Dermis microvascular lymphatic vessel endothelial cell (primary cell): ENCODE measurements around the gene KRT32. TPM values are rescaled to one million over a fixed set of nuclear protein-coding genes. Genes with fewer than 3 reads are reported as not detected.
"Not testable (repeated sequence)": the region's sequence is repeated elsewhere in the genome, so short reads cannot be mapped to it uniquely, and the experiment has no call there.

ENCODE experiments used
- DNase-seq, 2 donors: peaks; one replicate each; pipeline versions ENCODE4 v3.0.0 to v3.0.0-alpha.2; 2010; ENCODE audit warnings: low read depth in 2 of 2
- total RNA-seq: library from RNA; depleted of rRNA; stranded (reverse); fragments of >200 nt; gene quantifications from 2 replicates; pipeline ENCODE4 v1.2.1, GENCODE V29; 2014

KRT32 gene
- total RNA-seq, 1 donor from 2014 or later, result not detected

DNA sequence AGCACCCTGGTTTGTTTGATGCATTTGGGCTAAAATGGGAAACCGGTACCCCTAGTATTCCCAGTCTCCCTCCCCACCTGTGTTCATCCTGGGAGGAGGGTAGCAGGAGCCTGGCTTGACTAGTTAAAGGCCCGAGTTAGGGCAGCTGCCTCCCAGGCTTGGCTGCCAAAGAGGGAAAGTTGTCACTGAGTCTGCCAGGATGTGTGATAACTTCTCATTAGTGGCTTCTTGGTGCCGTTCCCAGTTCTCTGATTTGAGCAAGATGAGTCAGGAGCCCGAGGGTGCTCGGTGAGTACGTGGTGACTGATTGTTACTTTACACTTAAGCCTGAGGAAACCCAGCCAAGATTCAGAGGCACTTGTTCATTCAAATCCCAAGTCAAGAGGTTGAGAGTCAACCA is 2.5 kb downstream of the KRT32 start:
- DNase-seq, result peak in 1 of 2 donors; percentile 37

- DNase-seq, result no peak
Measured at GRCh38 chr17:41464173-41464572, 3.0 kb downstream of the KRT32 start.

- DNase-seq, result no peak
Measured at GRCh38 chr17:41463746-41464145, 3.4 kb downstream of the KRT32 start.

DNA sequence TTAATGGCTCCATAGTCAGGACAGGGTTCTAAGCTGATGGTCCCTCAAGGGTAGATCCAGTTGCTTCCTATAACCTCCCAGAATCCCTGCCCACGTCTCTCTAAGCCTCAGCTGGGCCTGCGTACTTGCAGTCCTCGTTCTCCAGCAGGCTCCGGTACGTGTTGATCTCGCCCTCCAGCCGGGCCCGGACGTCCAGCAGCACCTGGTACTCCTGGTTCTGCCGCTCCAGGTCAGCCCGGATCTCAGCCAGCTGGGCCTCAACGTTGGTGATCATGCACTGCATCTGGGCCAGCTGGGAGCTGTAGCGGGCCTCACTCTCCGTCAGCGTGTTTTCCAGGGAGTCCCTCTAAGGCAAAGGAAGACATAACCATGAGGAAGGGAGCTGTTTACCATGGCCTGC is 4.5 kb downstream of the KRT32 start:
- no peak for DNase-seq

DNA sequence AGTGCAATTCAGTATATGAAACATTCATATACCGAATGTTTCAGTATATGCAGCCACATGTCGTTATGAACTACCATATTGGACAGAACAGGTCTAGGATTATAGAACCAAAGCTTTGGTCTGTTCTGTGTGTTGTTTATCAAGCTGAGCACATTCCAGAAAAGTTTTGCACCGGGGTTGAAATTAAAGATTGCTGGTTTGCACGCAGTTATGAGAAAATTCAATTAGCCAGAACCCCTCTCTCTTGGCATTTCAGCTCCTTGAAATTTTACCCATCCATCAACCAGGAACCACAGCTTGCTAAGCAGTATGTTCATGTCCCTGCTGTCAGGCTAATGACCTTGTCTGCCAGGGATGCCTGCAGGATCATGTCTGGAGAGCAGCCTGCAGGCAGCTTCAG is 9.5 kb downstream of the KRT32 start:
- no peak for DNase-seq

DNA sequence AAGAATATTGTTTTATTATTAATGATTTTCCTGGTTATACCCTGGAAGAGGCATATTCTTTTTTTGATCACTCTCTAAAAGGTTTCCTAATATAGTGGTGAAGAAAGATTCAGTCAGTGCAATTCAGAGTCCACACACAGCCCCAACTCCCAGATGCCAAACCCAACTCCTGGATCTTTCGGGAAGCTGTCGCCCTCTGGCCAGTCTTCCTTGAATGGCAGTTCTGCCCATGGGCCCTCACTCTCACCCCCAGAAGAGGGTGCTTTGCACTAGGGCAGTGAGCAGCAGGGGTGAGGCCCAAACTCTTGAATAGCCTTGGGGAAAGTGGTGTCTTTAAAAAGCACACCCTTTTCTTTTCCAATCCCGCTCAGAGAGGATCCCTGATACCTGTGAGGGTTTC is 11.0 kb downstream of the KRT32 start:
- no peak for DNase-seq

GRCh38 chr17:41455236-41455635 is 11.9 kb downstream of the KRT32 start:
- DNase-seq, result no peak

DNA sequence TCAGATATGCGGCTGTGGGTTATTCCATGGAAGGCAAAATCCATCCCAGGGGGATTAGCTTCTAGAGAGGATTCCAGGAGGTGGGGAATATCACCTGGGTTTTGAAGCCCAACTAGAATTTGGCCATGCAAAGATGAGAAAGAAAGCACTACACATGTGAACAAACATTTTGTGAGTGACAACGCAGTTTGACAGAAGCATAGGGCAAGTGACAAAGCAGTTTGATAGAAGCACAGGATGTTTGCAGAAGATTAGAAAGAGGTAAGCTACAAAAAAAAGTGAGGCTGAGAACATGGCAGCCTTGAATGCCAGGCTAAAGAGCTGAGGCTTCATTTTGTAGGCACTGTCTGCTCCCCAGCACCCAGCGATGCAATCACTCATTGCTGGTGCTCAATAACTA is 14.1 kb downstream of the KRT32 start:
- no peak for DNase-seq

- no peak for DNase-seq
Measured at GRCh38 chr17:41452281-41452680, 14.9 kb downstream of the KRT32 start.

DNA sequence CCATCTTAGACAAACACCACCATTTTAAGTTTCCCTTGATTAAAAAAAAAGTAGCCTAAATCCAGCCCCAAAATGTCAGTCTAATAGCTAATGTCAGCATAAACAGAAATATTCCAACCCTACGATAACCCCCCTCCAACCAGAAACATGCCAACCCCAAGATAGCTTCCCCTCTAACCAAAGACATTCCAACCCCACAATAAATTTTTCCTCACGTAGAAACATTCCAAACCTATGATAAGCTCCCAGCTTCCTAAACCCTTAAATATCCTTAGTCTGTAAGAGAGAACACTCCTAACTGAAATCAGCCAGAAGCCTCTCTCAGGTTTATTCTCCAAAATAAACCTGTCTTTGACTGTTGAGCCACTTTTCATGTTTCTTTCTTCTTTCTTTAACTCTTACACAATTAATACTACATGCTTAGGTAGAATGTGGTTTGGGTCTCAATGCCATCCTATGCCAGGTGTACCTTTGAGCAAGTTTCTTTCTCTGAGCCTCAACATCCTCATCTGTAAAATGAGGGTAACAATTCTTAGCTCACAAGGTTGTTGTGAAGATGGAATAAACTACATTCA is 15.9 kb downstream of the KRT32 start:
- DNase-seq, result no peak

GRCh38 chr17:41449008-41449407 is 18.2 kb downstream of the KRT32 start:
- DNase-seq, result no peak

- no peak for DNase-seq
Measured at GRCh38 chr17:41448506-41448905, 18.7 kb downstream of the KRT32 start.

GRCh38 chr17:41446806-41447205 is 20.4 kb downstream of the KRT32 start:
- no peak for DNase-seq

DNA sequence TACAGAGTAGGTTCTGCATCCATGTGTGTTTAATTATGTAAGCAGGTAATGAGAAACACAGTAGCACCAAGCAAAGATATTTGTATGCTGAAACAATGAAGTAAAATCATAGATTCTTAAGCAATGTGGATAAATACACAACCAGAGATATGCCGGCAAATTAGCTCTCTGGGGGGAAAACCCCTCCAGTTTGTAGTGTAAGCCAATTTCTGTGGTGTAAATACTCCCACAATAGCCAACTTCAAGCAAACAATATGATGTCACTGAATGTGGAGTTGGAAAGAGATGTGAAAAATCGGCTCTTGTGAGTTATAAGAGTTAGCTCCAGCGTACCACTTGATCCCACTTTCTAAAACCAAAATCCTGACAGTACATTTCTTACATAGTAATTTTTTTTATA is 22.5 kb downstream of the KRT32 start:
- no peak for DNase-seq

DNA sequence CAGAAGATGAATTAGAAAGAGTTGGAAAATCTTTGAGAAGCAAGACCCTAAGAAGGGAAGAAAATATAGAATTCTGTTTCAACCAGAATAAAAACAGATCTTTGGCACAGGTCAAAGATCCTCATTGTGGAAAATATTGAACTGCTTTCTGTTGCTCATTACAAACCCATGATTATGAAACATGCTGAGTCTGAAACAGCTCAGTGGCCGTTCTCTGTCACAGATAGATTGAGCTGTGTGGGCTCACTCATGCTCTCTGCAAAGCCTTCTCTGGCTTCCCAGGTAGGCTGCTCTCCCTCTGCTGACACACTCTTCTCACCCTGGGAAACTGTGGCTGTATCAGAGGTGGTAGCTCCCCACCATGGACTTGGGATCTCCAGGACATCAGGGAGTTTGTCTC is 23.0 kb downstream of the KRT32 start:
- no peak for DNase-seq

GRCh38 chr17:41442739-41443138 is 24.4 kb downstream of the KRT32 start:
- no peak for DNase-seq

DNA sequence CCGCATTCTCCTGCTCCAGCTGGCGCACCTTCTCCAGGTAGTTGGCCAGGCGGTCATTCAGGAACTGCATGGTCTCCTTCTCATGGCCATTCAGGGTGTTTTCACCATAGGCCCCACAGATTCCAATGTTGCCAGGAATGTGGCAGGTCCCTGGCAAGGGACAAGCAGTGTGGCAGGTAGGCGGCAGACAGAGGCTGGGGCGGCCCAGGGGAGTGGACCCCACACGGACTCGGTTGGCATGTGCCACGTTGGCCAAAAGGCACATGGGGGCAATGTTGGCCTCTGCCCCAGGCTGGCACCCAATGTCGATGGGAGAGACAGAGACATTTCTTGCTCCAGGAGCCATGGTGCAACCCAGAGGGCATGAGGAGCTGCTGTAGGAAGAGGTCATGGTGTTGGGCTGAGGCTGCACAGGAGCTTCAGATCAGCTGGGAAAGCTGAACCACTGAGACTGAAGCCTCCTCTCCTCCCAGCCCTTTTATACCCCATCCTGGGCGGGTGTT is 26.6 kb downstream of the KRT32 start, which contains the start of gene KRT38:
KRT38 (minus strand) TSS at position 453 of the 503 bp plus-strand sequence; CDS start at position 391, 62 bp downstream.
- DNase-seq, result no peak

DNA sequence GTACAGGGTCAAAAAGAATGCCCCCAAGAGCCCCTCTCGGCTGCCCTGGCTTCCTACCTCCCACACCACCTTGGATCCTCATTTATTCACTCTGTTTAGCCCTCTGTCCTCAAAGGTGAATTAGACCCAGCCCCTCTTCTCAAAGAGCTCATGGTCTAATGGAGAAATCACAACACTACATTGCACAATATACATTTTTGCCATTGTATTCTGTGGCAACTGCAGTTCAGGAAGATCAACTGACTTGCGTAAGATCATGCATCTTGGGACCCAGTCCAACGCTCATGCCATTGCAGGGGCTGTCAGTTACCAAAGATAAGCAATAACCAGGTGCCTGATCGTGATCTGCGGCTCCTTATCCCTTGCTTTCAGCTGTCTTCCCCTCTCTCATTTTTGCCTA is 27.8 kb downstream of the KRT32 start:
- no peak for DNase-seq

DNA sequence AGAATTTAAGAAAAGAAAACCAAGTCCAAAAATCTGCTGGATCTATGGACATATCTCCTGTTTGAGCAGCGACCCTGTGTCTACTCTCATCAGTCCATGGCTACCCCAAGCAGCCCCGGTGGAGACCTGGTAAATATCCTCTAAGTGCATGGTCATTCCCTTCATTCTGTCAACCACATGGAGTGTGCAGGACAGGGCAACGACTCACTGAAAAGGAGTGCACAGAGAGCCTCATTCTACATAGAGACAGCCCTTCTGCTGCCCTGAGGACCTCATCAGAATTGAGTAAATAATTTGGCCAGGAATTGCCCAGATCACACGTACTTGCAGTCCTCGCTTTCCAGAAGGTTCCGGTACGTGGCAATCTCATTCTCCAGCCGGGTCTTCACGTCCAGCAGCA is 29.4 kb downstream of the KRT32 start:
- no peak for DNase-seq

DNA sequence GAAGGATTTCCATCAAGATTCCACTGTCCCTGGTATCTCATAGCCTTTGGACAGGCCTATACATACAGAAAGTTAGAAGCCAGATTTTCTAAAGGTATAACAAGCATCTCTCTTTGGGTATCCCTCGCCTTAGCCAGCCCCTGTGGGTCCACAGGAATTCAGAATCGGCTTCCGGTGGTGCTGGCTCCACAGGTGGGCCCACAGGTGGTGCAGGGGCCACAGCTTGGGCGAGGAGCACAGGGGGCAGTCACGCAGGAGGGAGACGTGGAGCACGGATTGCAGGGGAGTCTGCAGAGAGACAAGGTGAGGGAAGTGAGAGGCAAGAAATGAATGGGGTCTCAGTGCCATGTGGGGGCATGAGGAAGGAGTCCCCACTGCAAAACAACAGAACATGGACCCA is 29.9 kb downstream of the KRT32 start:
- no peak for DNase-seq

GRCh38 chr17:41434415-41434814 is 32.8 kb downstream of the KRT32 start:
- no peak for DNase-seq

GRCh38 chr17:41434005-41434404 is 33.2 kb downstream of the KRT32 start:
- DNase-seq, result no peak

- DNase-seq, result no peak
Measured at GRCh38 chr17:41433586-41433985, 33.6 kb downstream of the KRT32 start.

DNA sequence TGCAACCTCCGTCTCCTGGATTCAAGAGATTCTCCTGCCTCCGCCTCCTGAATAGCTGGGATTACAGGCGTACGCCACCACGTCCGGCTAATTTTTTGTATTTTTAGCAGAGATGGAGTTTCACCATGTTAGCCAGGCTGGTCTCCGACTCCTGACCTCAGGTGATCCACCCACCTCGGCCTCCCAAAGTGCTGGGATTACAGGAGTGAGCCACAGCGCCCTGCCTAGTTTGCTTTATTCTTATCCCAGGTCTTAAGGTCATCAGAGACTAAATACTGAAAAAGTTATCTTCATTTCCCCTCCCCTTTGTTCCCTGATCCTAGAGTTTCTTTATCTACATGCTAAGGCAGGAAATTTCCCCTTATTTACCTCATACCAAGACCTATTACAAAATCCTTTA is 36.8 kb downstream of the KRT32 start:
- DNase-seq, result not testable (repeated sequence)
